ENCODE measurements around the gene CHRNB2.

- TF ChIP-seq CTCF (IDR thresholded peaks at IDR 0.05) (no peak), REST (IDR thresholded peaks at IDR 0.05; ENCODE audit: insufficient read depth in 1 of 2, low read depth in 2 of 2, low read length in 1 of 2) (no peak), POLR2AphosphoS5 (IDR thresholded peaks at IDR 0.05; ENCODE audit: low read depth, low read length) (no peak)
Observed at GRCh38 chr1:154586231-154586630, 18.7 kb downstream of the CHRNB2 start.

Data from Panc1 (cell line).